ENCODE measurements around the gene ASB7.

Gene ASB7

GRCh38 chr15:100694381-100695021, 92.1 kb downstream of the ASB7 start:
- H3K9me3 Mint-ChIP-seq, result peaks cover 8 to 9% of the 10 kb centered on the region in 2 donors
- peaks cover 23% of the 10 kb centered on the region for H3K27me3 Mint-ChIP-seq
- ATAC-seq (no peak), DNase-seq (no peak)
- no peak overlapping the region for H3K4me3 Mint-ChIP-seq
- H3K27ac Mint-ChIP-seq, result no peak overlapping the region
- no peaks in the 10 kb centered on the region for H3K4me1 Mint-ChIP-seq

DNA sequence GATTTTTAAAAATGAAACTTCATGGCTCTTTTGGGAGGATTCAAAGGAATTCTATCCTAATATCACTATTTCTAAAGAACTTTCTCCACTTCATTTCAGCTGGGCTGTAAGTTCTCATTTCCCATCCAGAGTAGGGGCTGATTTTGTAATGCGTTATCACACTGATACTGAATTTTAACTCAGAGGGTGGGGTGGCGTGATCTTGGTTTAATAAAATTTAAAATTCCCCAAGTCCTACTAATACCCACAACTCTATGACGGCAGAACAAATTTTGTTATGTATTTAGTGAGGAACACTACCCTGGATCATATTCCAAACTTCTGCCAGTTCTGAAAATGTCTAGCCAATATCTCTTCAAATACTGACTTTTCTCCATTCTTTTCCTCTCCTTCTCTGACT, 92.7 kb downstream of the ASB7 start:
- no peak for ATAC-seq
- no peaks in the 10 kb centered on the region for H3K4me1 Mint-ChIP-seq
- DNase-seq, result no peak
- no peak overlapping the region for H3K27ac Mint-ChIP-seq
- H3K27me3 Mint-ChIP-seq, result peaks cover 23% of the 10 kb centered on the region
- H3K9me3 Mint-ChIP-seq, result peaks cover 8 to 9% of the 10 kb centered on the region in 2 donors
- no peak overlapping the region for H3K4me3 Mint-ChIP-seq

GRCh38 chr15:100696452-100696851, 94.1 kb downstream of the ASB7 start:
- no peak for ATAC-seq
- Mint-ChIP-seq H3K27me3 (peaks cover 23% of the 10 kb centered on the region), H3K4me3 (no peak overlapping the region), H3K9me3 (peaks cover 8 to 9% of the 10 kb centered on the region in 2 donors), H3K27ac (no peak overlapping the region), H3K4me1 (no peaks in the 10 kb centered on the region)
- DNase-seq, result no peak

Data from stimulated activated naive CD8-positive, alpha-beta T cell treated with anti-CD3 and anti-CD28 coated beads, Interleukin-15, amount 100 ng/mL, for 72 hours (primary cell).